GM19438 (cell line): ENCODE measurements around the gene PMVK.
A peak's percentile ranks its signal among the peaks of the same experiment; 100 is the strongest.

Source experiments
- ATAC-seq: cut with Tn5 transposase; IDR thresholded peaks from one replicate; pipeline ENCODE4 v1.9.1; 2021; ENCODE audit warnings: low read depth; ENCODE audit not compliant: unreplicated experiment

PMVK gene

GRCh38 chr1:154967331-154967950 is 30.9 kb upstream of the PMVK start:
- ATAC-seq, result no peak

- ATAC-seq, result no peak
These were observed 29.6 kb upstream of the PMVK start for GRCh38 chr1:154966111-154966510.

- ATAC-seq, result no peak
These were observed 27.8 kb upstream of the PMVK start for GRCh38 chr1:154964359-154964758.

GRCh38 chr1:154963643-154964042 is 27.1 kb upstream of the PMVK start:
- ATAC-seq, result no peak

GRCh38 chr1:154962795-154963330 is 26.3 kb upstream of the PMVK start:
- ATAC-seq, result no peak

GRCh38 chr1:154962156-154962749 is 25.7 kb upstream of the PMVK start:
- no peak for ATAC-seq

GRCh38 chr1:154961207-154962155 is 25.0 kb upstream of the PMVK start, which contains the start of gene PYGO2:
PYGO2 (minus strand) TSS chr1:154961782; CDS start chr1:154961576, 206 bp downstream.
- peak; percentile 72 for ATAC-seq

- no peak for ATAC-seq
These were observed 24.1 kb upstream of the PMVK start for GRCh38 chr1:154960446-154961136.

- ATAC-seq, result no peak
These were observed 22.9 kb upstream of the PMVK start for GRCh38 chr1:154959426-154959780.

- no peak for ATAC-seq
These were observed 22.3 kb upstream of the PMVK start for GRCh38 chr1:154958681-154959425.

GRCh38 chr1:154958036-154958435 is 21.5 kb upstream of the PMVK start:
- no peak for ATAC-seq

- ATAC-seq, result no peak
These were observed 20.7 kb upstream of the PMVK start for GRCh38 chr1:154957091-154957657.

GRCh38 chr1:154956544-154956941 is 20.0 kb upstream of the PMVK start:
- ATAC-seq, result no peak

- ATAC-seq, result peak; percentile 65
These were observed 19.4 kb upstream of the PMVK start, which contains the start of gene PBXIP1 for GRCh38 chr1:154955718-154956543. PBXIP1 (minus strand) TSS chr1:154956099; CDS start chr1:154953721, 2,378 bp downstream.

GRCh38 chr1:154955039-154955717 is 18.7 kb upstream of the PMVK start:
- ATAC-seq, result peak; percentile 49

GRCh38 chr1:154954541-154954940 is 18.0 kb upstream of the PMVK start:
- no peak for ATAC-seq

- no peak for ATAC-seq
These were observed 17.1 kb upstream of the PMVK start for GRCh38 chr1:154953611-154954038.

- ATAC-seq, result no peak
These were observed 16.1 kb upstream of the PMVK start for GRCh38 chr1:154952664-154953063.
